H1 (cell line): ENCODE results near the gene TXK. TPM values are rescaled to one million over a fixed set of nuclear protein-coding genes. Genes with fewer than 3 reads are reported as not detected.

Experiments
- ASH2L ChIP-seq: fragments of 200-600, 300-600 bp; sonication (generic); IDR thresholded peaks from one replicate; pipeline ENCODE4 v1.7.1; 2017; ENCODE audit warnings: low read length
- BCL11A ChIP-seq, 2 experiments: IDR thresholded peaks; one replicate each; pipeline ENCODE4 v1.6.1; 2011; ENCODE audit warnings: low read depth in 2 of 2, low read length in 2 of 2, mild to moderate bottlenecking in 2 of 2
- CBX5 ChIP-seq: fragments of 300-800, 300-1000 bp; sonication (generic); IDR thresholded peaks from 2 replicates; pipeline ENCODE4 v1.7.1; 2016; ENCODE audit warnings: antibody characterized with exemption, low read length, low read depth
- CHD1 ChIP-seq: IDR thresholded peaks from 2 replicates; pipeline ENCODE4 v1.6.1; 2012; ENCODE audit warnings: low read depth, low read length, improper control_type of control experiment
- CHD2 ChIP-seq: IDR thresholded peaks from 2 replicates; pipeline ENCODE4 v1.6.1; 2012; ENCODE audit warnings: low read length, improper control_type of control experiment
- CHD7 ChIP-seq: fragments of 300-600 bp; sonication (generic); IDR thresholded peaks from 2 replicates; pipeline ENCODE4 v1.7.1; 2012; ENCODE audit warnings: low read length, moderate library complexity, mild to moderate bottlenecking, inconsistent platforms; ENCODE audit not compliant: insufficient replicate concordance
- E2F6 ChIP-seq: IDR thresholded peaks from 2 replicates; pipeline ENCODE4 v1.6.1; 2012; ENCODE audit warnings: inconsistent platforms
- EZH2 ChIP-seq: fragments of 200-600 bp; sonication (generic); IDR thresholded peaks from 2 replicates; pipeline ENCODE4 v1.7.1; 2012; ENCODE audit warnings: low read depth, mild to moderate bottlenecking, moderate library complexity, low read length, inconsistent platforms; ENCODE audit not compliant: severe bottlenecking
- FOSL1 ChIP-seq: IDR thresholded peaks from 2 replicates; pipeline ENCODE4 v1.6.1; 2011; ENCODE audit warnings: mild to moderate bottlenecking, low read depth, low read length, moderate library complexity; ENCODE audit not compliant: insufficient read depth
- KDM5A ChIP-seq: fragments of 200-600 bp; IDR thresholded peaks from 2 replicates; pipeline ENCODE4 v1.7.1; 2012; ENCODE audit warnings: mild to moderate bottlenecking, low read length, inconsistent platforms, mixed read lengths
- TAF1 ChIP-seq: IDR thresholded peaks from 2 replicates; pipeline ENCODE4 v1.6.1; 2011; ENCODE audit warnings: mild to moderate bottlenecking, low read depth, low read length
- TBP ChIP-seq: IDR thresholded peaks from 2 replicates; pipeline ENCODE4 v1.6.1; 2011; ENCODE audit warnings: low read depth, low read length, improper control_type of control experiment
- polyA plus RNA-seq, 7 experiments: library from polyadenylated mRNA; depleted of rRNA in 3 of 7; stranded (reverse) in 5 of 7; unstranded in 2 of 7; fragments of >200 nt in 5 of 7; fragments of 200-250 nt in 2 of 7; gene quantifications; 1 replicate in 5 of 7; 2 replicates in 1 of 7; 4 replicates in 1 of 7; pipeline versions ENCODE4 v1.2.1 to v1.2.3, GENCODE V29; 2011 to 2013; ENCODE audit warnings: missing spikeins in 2 of 7, mixed read lengths in 2 of 7
- total RNA-seq: library from RNA; stranded (reverse); fragmentation: NEBNext Ultra II Directional; extraction: Animal tissue kit (Norgen Biotek cat#: 25700); gene quantifications from 2 replicates; pipeline ENCODE4 v1.2.1, GENCODE V29; 2021

The TXK gene
- total and polyA plus RNA-seq, 2 of the 8 experiments (the other 6 are each of a cell fraction or from before 2014, with no cell fraction given): not detected

- TF ChIP-seq CHD7 (no peak), ASH2L (no peak), BCL11A (IDR thresholded peaks at IDR 0.05; ENCODE audit: low read depth in 2 of 2, low read length in 2 of 2) (no peak), KDM5A (no peak), EZH2 (no peak), CHD1 (no peak), FOSL1 (no peak), CHD2 (no peak), TBP (no peak), TAF1 (no peak), E2F6 (no peak), CBX5 (no peak)
These were observed 89.8 kb downstream of the TXK start (continued) for GRCh38 chr4:48044298-48044697.
